ENCODE data around the gene GTSE1. TPM values are rescaled to one million over a fixed set of nuclear protein-coding genes. Genes with fewer than 3 reads are reported as not detected.

GTSE1 gene
- polyA plus RNA-seq, 1 of the 3 experiments (the other 2 are of a cell fraction), result 12.2 TPM

GRCh38 chr22:46363611-46364321 lies 67.1 kb downstream of the GTSE1 start:
- H3K79me2 ChIP-seq (ENCODE audit: insufficient read depth), result no peaks in the 10 kb centered on the region

More at GRCh38 chr22:46363611-46364321, 67.1 kb downstream of the GTSE1 start:
- no peak overlapping the region for H3K27ac ChIP-seq (ENCODE audit: low read depth in 2 of 2, low read length in 1 of 2)
- H3K9ac ChIP-seq, result no peak overlapping the region
- no peak overlapping the region for H2AFZ ChIP-seq (ENCODE audit: low read depth)
- peak; percentile 26 for DNase-seq
- H3K9me3 ChIP-seq, result no peaks in the 10 kb centered on the region
- H3K4me1 ChIP-seq (ENCODE audit: control insufficient read depth in 1 of 2, insufficient read depth in 2 of 2, low read depth in 1 of 2, low read length in 1 of 2), result no peaks in the 10 kb centered on the region
- 87% methylated on average over 19 of the region's 35 CpGs for WGBS (ENCODE audit: low lambda C conversion rate)
- H3K27me3 ChIP-seq (ENCODE audit: insufficient read depth), result no peaks in the 10 kb centered on the region
- H3K4me2 ChIP-seq, result no peak overlapping the region
- H3K36me3 ChIP-seq (replicated peaks in 1 of 2; ENCODE audit: control insufficient read depth in 1 of 2, insufficient read depth in 2 of 2, low read length in 1 of 2), result no peaks in the 10 kb centered on the region
- POLR2A ChIA-PET, result no interaction called here
- H3K4me3 ChIP-seq (ENCODE audit: low read depth in 2 of 2, low read length in 1 of 2), result no peak overlapping the region
- CTCF ChIA-PET, result interaction anchor here (1.1 to 1.8 kb wide), 3 partner anchors 9 to 178 kb away, joined by 5 to 8 read pairs (median 6); no protein-coding TSS in a partner anchor
- no peaks in the 10 kb centered on the region for H4K20me1 ChIP-seq (ENCODE audit: insufficient read depth)
- H3K9me2 ChIP-seq, result no peaks in the 10 kb centered on the region
- H3F3A ChIP-seq (replicated peaks; ENCODE audit: insufficient read depth), result peaks cover 5% of the 10 kb centered on the region
- TF ChIP-seq FOXJ3 (CRISPR knock-in tag; IDR thresholded peaks at IDR 0.05) (no peak), SMC3 (IDR thresholded peaks at IDR 0.05; ENCODE audit: low read depth, low read length) (no peak), TEAD4 (IDR thresholded peaks at IDR 0.05; ENCODE audit: borderline replicate concordance, insufficient read depth) (no peak), YY1 (IDR thresholded peaks at IDR 0.05; ENCODE audit: low read depth) (no peak), TCF12 (IDR thresholded peaks at IDR 0.05) (no peak), NRF1 (IDR thresholded peaks at IDR 0.05; ENCODE audit: low read depth, low read length) (no peak), RAD21 (IDR thresholded peaks at IDR 0.05; ENCODE audit: low read length) (no peak), RXRA (IDR thresholded peaks at IDR 0.05; ENCODE audit: borderline replicate concordance, low read depth) (no peak), GATA2 (CRISPR knock-in tag; IDR thresholded peaks at IDR 0.05) (no peak), FOXM1 (IDR thresholded peaks at IDR 0.05; ENCODE audit: low read depth) (no peak), CHD2 (IDR thresholded peaks at IDR 0.05; ENCODE audit: low read length, partially characterized antibody) (no peak), MEF2A (IDR thresholded peaks at IDR 0.05; ENCODE audit: borderline replicate concordance, low read depth) (no peak), TAF1 (IDR thresholded peaks at IDR 0.05; ENCODE audit: borderline replicate concordance, low read depth, low read length) (no peak), RFX5 (IDR thresholded peaks at IDR 0.05; ENCODE audit: low read length) (no peak), FOSL2 (IDR thresholded peaks at IDR 0.05; ENCODE audit: borderline replicate concordance, low read depth) (no peak), CTCF (IDR thresholded peaks at IDR 0.05) (no peak), EZH2phosphoT487 (IDR thresholded peaks at IDR 0.05; ENCODE audit: borderline replicate concordance, low read depth) (no peak)
- TF ChIP-seq, protein P1, sequence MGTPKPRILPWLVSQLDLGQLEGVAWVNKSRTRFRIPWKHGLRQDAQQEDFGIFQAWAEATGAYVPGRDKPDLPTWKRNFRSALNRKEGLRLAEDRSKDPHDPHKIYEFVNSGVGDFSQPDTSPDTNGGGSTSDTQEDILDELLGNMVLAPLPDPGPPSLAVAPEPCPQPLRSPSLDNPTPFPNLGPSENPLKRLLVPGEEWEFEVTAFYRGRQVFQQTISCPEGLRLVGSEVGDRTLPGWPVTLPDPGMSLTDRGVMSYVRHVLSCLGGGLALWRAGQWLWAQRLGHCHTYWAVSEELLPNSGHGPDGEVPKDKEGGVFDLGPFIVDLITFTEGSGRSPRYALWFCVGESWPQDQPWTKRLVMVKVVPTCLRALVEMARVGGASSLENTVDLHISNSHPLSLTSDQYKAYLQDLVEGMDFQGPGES (IDR thresholded peaks at IDR 0.05; ENCODE audit: low read depth, low read length), result no peak
- TF ChIP-seq, protein P2, sequence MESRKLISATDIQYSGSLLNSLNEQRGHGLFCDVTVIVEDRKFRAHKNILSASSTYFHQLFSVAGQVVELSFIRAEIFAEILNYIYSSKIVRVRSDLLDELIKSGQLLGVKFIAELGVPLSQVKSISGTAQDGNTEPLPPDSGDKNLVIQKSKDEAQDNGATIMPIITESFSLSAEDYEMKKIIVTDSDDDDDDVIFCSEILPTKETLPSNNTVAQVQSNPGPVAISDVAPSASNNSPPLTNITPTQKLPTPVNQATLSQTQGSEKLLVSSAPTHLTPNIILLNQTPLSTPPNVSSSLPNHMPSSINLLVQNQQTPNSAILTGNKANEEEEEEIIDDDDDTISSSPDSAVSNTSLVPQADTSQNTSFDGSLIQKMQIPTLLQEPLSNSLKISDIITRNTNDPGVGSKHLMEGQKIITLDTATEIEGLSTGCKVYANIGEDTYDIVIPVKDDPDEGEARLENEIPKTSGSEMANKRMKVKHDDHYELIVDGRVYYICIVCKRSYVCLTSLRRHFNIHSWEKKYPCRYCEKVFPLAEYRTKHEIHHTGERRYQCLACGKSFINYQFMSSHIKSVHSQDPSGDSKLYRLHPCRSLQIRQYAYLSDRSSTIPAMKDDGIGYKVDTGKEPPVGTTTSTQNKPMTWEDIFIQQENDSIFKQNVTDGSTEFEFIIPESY (IDR thresholded peaks at IDR 0.05; ENCODE audit: borderline replicate concordance, low read depth), result no peak
